ENCODE measurements around the gene ZNHIT1. TPM values are rescaled to one million over a fixed set of nuclear protein-coding genes. Genes with fewer than 3 reads are reported as not detected.
"Not testable (repeated sequence)": the region's sequence is repeated elsewhere in the genome, so short reads cannot be mapped to it uniquely, and the experiment has no call there.

The ZNHIT1 gene
- polyA plus RNA-seq, 1 donor = 55.8 TPM

- no peak for DNase-seq
Measured at GRCh38 chr7:101185258-101185839, 32.6 kb upstream of the ZNHIT1 start.

GRCh38 chr7:101186194-101186593 is 31.8 kb upstream of the ZNHIT1 start:
- no peak for DNase-seq

- DNase-seq = no peak
Measured at GRCh38 chr7:101186844-101187428, 31.0 kb upstream of the ZNHIT1 start.

- no peak for DNase-seq
Measured at GRCh38 chr7:101189109-101189508, 28.9 kb upstream of the ZNHIT1 start.

DNA sequence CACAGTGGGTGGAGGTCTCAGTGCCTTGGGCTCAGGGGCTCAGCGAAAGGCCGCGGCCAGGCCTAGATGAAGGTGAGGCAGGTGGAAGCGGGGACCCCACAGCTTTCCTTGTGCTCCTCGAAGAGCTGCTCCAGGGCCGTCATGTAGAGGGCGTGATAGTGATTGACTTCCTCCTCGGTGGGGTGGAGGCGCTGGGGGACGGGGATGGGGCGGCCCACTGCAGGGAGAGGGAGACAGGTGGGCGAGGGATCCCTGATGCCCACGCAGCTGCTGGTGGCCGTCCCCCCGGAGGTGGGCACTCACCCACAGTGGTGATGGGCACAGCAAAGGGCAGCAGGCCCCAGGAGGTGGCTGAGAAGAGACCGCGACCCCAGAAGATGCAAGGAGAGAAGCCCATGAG is 22.1 kb upstream of the ZNHIT1 start:
- DNase-seq = no peak

DNA sequence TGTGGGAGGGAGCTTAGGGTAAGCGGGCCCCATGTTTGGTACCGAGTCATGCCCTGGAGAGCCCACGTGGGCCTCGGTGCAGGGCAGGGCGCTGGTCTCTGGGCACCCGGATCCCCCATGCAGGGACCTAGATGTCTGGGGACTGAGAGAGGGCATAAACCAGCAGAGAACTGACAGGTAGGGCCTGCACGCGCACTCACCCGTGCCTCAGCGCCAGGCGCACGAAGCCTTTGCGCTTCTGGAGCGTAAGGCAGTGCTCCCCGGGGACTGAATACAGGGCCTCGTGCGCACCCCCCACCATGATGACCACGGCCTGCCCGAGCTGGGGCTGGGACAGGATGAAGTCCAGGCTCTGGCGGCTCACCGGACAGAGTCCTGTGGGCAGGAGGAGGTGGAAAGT is 20.0 kb upstream of the ZNHIT1 start:
- DNase-seq = no peak

- no peak for DNase-seq
Measured at GRCh38 chr7:101198476-101198875, 19.5 kb upstream of the ZNHIT1 start.

GRCh38 chr7:101199522-101199921 is 18.4 kb upstream of the ZNHIT1 start:
- not testable (repeated sequence) for DNase-seq

GRCh38 chr7:101200504-101200861 is 17.5 kb upstream of the ZNHIT1 start:
- no peak for DNase-seq

GRCh38 chr7:101200862-101201599 is 16.9 kb upstream of the ZNHIT1 start, which contains the start of gene MOGAT3:
Gene MOGAT3 (minus strand): TSS chr7:101201036. CDS start chr7:101200854, 182 bp downstream.
- no peak for DNase-seq

- no peak for DNase-seq
Measured at GRCh38 chr7:101201695-101202602, 16.0 kb upstream of the ZNHIT1 start.

GRCh38 chr7:101202603-101202918 is 15.4 kb upstream of the ZNHIT1 start:
- DNase-seq = no peak

DNA sequence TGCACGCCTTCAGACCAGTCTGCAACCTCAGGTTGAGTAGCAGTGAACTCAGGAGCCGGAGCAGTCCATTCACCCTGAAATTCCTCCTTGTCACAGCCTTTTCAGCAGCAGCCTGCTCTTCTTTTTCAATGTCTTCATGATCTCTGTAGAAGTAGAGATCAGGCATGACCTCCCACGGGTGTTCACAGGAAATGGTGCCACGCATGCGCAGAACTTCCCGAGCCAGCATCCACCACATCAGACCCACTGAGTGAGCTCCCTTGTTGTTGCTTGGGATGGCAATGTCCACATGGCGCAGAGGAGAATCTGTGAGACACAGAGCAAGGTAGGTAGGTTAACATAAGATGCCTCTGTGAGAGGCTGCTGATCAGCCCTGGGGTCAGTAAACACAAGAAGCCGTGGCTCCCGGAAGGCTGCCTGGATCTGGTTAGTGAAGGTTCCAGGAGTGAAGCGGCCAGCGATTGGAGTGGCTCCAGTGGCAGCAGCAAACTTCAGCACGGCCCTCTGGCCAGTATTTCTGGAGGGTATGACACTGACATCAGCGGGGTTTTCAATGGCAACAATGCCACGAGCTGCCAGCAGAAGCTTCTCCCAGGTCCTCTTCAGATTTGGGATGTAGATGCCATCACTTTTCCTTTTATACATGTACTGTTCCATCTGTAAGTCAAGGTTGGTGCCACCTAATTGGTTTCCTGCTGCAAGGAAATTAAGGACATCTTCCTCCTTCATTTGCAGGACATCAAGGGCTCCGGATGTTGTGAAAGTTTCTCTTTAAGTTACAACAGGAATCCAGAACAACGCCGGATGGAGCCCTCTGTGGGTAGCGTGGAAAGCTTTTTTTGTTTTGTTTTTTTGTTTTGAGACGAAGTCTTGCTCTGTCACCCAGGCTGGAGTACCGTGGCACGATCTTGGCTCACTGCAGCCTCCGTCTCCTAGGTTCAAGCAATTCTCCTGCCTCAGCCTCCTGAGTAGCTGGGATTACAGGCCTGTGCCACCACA is 13.9 kb upstream of the ZNHIT1 start:
- not testable (repeated sequence) for DNase-seq

DNA sequence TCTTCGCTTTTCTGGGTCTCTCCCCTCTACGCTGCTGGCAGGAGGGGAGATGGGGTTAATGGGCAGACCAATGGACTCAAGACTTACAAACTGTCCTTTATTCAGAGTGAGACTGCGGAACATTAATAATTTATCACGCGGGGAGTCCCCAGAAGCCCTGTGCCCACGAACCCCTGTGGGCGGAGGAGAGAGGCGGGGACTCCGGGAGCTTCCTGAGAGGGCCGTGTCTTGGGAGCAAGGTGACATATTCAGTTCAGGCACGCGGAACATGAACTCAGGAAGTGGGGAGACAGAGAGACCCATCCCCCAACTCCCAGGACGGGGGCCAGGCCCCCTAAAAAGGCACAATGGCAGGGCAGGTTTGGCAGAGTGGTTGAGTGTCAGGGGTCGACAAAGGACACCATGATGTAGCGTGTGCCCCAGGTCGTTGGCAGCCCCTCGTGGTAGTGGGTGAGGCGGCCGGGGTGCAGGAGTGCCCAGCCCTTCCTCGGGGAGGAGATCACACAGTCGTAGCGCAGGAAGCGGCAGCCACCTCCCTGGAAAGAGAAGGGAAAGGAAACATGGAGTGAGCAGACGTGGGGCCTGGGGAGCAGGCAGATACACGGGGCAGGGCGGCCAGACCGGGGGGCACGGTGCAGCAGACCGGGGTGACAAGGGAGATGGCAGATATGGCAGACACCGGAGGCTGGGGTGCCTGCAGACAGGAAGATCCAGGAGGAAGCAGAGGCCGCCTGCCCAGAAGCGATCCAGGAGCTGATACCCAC is 11.9 kb upstream of the ZNHIT1 start:
- no peak for DNase-seq

- DNase-seq = no peak
Measured at GRCh38 chr7:101206665-101207042, 11.3 kb upstream of the ZNHIT1 start.

DNA sequence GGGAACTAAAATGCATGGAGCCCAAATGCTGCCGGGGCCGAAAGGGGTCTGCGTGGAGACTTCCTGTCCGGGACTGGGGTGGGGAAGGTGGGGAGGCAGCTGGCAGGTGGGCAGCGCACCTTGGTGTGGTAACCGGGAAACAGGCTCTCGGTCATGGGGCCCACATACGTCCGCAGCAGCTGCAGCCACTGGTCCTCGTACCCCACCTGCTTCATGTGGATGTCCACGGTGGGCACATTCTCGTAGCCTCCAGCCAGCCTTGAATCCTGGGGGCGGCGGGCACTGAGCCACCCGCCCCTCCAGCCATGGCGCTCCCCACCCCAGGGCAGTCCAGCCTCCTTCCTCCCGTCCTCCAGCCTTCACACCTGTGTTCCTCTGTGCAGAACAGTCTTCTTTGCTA is 10.5 kb upstream of the ZNHIT1 start:
- DNase-seq = no peak

DNA sequence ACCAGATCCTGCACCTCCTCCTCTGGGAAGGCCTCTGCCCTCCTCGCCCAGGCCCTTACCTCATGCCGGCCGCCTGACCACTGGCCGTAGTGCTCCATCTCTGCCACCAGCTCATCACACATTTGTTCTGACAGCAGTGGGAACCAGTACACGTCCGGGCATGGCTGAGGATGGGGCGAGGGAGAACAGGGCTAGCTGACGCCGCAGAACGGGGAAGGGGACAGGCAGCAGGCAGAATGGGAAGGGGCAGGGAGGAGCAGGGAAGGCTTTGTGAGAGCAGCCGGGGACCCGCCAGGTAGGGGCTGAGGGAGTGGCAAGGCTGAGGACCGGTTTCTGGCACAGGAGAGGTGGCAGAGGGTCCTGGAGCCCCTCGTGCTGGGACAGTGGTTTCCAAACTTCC is 9.2 kb upstream of the ZNHIT1 start:
- no peak for DNase-seq

- DNase-seq = no peak
Measured at GRCh38 chr7:101210143-101210542, 7.8 kb upstream of the ZNHIT1 start.

GRCh38 chr7:101211501-101211900 is 6.5 kb upstream of the ZNHIT1 start:
- DNase-seq = no peak

GRCh38 chr7:101212014-101212413 is 6.0 kb upstream of the ZNHIT1 start:
- DNase-seq = no peak

Data from left kidney (tissue), 2 donors.